GM18511 (cell line): ENCODE results near the gene HIF1A.

ENCODE experiments used
- ATAC-seq: cut with Tn5 transposase; IDR thresholded peaks from one replicate; pipeline ENCODE4 v1.9.1; 2021; ENCODE audit warnings: mild to moderate bottlenecking, moderate library complexity; ENCODE audit not compliant: unreplicated experiment

The HIF1A gene

GRCh38 chr14:61672796-61673195 is 22.5 kb upstream of the HIF1A start:
- no peak for ATAC-seq

GRCh38 chr14:61673305-61673704 is 22.0 kb upstream of the HIF1A start:
- no peak for ATAC-seq

DNA sequence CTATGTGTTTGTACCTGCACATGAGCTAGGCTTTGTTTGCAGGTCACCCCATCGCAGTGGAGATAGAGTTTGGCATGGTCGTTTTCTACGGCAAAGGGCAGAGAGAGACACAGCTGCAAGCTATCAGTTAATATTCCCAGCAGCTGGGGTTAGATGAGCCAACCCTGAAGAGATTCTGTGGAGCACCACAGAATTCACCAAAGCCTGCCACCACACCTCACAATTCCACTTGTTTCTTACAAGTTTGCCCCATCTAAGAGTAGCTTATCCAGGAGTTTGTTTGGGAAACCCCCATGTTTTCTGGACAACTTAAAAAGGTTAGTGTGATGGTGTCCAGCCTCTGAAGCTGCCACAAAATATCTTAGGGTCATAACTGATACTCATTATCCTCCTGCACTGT is 20.0 kb upstream of the HIF1A start:
- ATAC-seq: no peak

GRCh38 chr14:61677479-61677878 is 17.8 kb upstream of the HIF1A start:
- ATAC-seq: no peak

DNA sequence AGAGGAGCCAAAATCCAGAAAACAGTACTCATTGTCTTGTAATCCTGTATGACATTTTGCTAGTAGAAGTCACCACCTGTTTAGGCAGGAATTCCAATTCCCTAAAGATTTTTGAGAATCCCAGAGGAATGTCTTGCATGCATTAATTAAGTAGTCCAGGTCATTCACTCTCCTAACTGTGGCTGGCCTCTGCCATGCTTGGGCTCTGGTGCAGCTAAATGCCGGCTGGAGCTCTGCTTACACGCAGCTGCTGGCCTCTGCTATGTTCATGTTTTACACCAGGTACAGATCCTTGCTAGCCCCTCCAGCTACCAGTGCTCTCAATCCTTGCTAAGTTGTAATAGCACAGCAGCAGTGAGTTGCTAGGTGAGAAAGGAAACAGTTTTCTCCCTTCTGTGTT is 16.3 kb upstream of the HIF1A start:
- ATAC-seq: no peak

DNA sequence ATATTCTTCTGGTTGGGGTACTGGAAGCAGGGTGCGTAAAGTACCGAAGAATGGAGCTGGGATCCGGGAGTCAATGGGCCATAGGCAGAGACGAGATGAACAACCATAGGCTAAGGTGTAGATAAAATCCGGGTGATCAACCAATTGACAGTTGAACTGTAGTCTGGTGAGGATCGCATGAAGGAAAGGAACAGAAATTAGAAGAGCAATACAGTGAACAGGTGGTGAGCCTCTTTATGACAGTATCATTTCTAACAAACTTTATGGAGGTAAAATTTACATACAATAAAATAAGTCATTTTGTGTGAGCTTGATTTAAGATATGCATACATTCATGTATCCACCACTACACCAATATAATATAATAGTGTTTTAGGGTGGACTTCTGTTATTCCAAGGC is 13.9 kb upstream of the HIF1A start:
- no peak for ATAC-seq

DNA sequence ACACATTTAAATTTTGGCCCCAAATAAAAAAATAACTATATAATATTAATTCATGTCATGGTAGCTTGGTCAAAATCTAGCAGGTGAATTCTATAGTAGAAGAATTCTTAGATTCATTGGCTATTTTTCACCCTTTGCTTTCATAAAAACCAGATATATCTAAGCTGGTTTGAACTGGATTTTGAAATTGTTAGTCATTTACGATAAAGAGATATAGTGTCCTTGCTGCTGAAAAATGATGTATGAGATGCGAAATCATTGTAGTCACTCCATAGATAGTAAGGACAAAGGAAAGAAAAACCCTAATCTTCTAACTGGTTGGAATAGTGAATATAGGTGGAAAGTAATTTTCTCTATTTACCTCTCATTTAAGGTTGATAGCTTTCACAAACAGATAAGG is 12.2 kb upstream of the HIF1A start:
- no peak for ATAC-seq

- no peak for ATAC-seq
Measured at GRCh38 chr14:61690039-61690438, 5.3 kb upstream of the HIF1A start.

GRCh38 chr14:61690982-61691381 is 4.3 kb upstream of the HIF1A start:
- ATAC-seq: no peak

- ATAC-seq: no peak
Measured at GRCh38 chr14:61691495-61691894, 3.8 kb upstream of the HIF1A start.

GRCh38 chr14:61694039-61694438 is 1.3 kb upstream of the HIF1A start:
- ATAC-seq: no peak

GRCh38 chr14:61695695-61696527 is 598 bp downstream of the HIF1A start:
- ATAC-seq: peak; percentile 23

GRCh38 chr14:61696753-61697318 is 1.5 kb downstream of the HIF1A start:
- no peak for ATAC-seq

DNA sequence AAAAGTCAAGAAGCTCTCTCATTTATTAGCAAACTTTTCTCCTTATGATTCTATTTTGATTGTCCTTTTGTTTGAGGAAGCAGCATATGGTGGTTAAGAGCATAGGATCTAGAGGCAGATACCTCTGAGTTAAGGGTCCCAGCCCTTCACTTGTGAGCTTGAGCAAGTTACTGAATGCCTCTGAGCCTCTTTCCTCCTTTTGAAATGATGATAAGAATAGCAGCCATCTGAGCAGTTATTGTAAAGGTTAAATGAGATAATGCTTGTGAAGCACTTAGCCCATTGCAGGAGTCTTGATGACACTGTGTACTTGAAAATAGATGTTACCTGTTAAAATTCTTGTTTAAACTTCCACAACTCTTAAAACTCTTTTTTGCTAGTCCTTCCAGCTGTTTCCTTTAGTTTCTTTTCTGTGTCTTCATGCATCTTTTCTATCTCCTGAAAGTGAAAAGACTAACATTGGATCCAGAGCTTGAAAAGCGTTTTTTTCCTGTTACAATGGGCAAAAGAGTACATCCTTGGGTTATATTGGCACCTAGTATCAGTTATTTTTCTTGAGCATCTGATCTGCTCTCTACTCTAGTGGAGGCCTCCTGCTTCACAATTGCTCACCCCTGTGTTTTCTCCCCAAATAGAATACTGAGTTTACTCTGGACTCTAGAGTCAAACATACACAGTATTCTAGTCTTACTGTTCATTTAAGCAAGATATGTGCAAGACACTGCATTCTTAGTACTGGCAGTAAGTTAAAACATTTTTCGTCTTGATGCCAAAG is 3.1 kb downstream of the HIF1A start:
- ATAC-seq: no peak

DNA sequence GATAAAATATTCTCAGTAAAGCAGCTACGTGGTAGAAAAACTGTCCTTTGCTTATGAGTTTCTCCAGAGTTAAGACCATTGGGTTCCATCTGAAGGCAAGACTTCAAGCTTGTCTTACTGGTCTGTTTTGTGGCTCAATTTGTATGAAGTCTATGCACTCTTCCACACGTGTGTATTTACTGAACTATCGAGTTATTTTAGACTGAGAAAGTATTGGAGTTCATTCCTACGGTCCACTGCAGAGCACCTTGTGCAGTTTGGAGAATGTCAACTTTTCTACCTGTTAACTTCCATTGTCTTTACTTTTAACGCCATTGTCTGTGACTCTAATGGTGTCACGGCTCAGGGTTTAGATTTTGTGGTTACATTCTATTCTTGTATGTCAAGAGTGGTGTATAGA is 3.7 kb downstream of the HIF1A start:
- ATAC-seq: no peak

- ATAC-seq: no peak
Measured at GRCh38 chr14:61700104-61700886, 5.0 kb downstream of the HIF1A start.

DNA sequence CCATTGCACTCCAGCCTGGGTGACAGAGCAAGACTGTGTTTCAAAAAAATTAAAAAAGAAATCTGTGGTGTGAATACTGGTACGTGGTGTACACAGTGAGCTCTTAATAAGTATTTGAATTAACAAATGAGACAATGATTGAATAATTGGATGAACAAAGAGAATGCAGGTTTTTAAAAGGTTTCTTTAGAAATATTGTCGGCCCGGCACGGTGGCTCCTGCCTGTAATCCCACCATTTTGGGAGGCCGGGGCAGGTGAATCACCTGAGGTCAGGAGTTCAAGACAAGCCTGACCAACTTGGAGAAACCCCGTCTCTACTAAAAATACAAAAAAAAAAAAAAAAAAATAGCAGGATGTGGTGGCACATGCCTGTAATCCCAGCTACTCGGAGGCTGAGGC is 6.6 kb downstream of the HIF1A start:
- ATAC-seq: no peak

DNA sequence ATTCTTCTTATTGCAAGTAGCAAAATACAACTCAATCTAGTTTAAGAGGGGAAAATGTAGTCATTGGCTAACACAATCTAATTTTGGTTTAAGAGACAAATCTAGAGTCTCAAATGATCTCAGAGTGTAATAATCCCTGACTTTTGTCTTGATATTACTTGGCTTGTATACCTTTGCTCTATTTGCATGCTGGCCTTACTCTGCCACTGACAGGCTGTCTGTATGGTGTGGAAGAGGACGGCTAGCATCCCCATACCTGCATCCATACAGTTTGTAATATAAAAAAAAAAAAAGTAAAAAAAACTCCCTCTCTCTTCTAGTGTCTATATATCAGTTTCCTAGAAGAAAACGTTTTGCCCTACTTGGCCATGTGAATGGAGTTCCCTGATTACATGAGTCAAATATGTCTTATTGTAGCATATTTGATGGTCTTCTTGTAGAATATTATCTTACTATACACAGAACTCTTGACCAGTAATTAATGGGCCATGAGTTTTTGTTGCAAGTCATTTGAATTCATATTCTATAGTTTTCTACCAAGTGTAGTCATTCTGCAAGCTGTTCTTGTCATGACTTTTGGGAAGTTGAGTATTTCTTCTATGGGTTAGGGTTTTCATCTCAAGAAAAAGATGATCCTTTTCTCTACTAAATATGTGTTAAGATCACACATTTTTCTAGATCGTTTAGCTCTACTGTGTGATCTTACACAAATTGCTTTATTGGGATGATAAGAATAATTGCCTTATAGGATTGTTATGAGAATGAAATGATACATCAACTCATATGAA is 8.2 kb downstream of the HIF1A start:
- ATAC-seq: no peak

DNA sequence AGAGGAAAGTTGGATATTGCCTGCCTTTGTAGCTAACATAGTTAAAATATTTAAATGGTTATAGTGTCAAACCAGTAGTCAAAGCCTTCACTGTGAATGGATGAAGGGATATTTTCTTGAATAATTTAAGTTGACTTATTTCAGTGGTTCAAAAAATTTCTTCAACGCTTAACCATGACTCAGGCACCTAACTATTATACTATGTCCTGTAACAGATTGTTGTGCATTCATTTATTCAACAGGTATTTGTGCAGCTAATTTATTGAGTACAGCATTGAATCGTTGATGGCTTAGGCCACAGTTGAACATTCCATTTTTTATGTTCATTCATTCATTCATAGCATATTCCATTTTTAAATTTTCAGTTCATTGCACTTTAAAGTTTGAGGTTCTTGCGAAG is 9.2 kb downstream of the HIF1A start:
- no peak for ATAC-seq

DNA sequence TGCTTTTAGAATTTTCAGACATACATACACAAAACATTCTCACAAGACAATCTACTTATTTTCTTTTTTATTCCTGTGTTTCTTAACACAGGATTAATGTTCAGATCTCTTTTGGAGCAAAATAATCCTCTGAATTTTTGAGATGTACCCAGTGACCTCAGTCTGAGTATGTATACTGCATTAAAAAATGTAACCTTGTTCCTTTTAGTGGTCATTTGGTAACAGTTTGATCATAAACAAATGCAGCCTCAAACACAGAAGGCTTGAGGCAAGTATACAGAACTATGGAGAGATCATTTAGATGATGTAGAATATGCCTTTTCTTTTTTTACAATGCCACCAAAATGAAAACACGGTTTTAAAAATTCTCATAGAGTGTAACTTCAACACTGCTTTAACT is 9.7 kb downstream of the HIF1A start:
- ATAC-seq: no peak
